Muscle of leg (tissue), 11 donors: ENCODE results near the gene STEAP3. TPM values are rescaled to one million over a fixed set of nuclear protein-coding genes. Genes with fewer than 3 reads are reported as not detected.

Source experiments
- DNase-seq: peaks from one replicate; pipeline ENCODE4 v3.0.0; 2013
- H3K27ac ChIP-seq: one replicate; pipeline ENCODE4 v1.5.1; 2013; ENCODE audit warnings: mild to moderate bottlenecking, low read length, control low read depth
- H3K27me3 ChIP-seq: one replicate; pipeline ENCODE4 v1.6.1; 2013; ENCODE audit warnings: low read length; ENCODE audit not compliant: control insufficient read depth, insufficient read depth
- H3K36me3 ChIP-seq: one replicate; pipeline ENCODE4 v1.6.1; 2013; ENCODE audit warnings: low read length; ENCODE audit not compliant: control insufficient read depth, insufficient read depth
- H3K4me1 ChIP-seq: one replicate; pipeline ENCODE4 v1.6.1; 2013; ENCODE audit warnings: low read length; ENCODE audit not compliant: control insufficient read depth, insufficient read depth
- H3K4me3 ChIP-seq: one replicate; pipeline ENCODE4 v1.5.1; 2013; ENCODE audit warnings: low read length, control low read depth
- H3K9me3 ChIP-seq: replicated peaks from 2 replicates; pipeline ENCODE4 v1.6.1; 2013; ENCODE audit warnings: low read depth, low read length; ENCODE audit not compliant: control insufficient read depth
- WGBS: methylation state at CpG from one replicate; pipeline ENCODE4 v1.1.5; 2013; ENCODE audit warnings: missing lambda C conversion rate; ENCODE audit not compliant: insufficient coverage; 5-methylcytosine and 5-hydroxymethylcytosine counted together
- polyA plus RNA-seq, 8 donors: library from polyadenylated mRNA; unstranded; fragments of 120-200 nt; gene quantifications; one replicate each; pipeline versions ENCODE4 v1.2.1 to v1.2.3, GENCODE V29; 2013; ENCODE audit warnings: inconsistent platforms in 1 of 8, low replicate concordance in 1 of 8; ENCODE audit not compliant: insufficient read length in 8 of 8, insufficient read depth in 1 of 8
- total RNA-seq: library from RNA; stranded (reverse); fragments of 120-200 nt; gene quantifications from one replicate; pipeline ENCODE4 v1.2.4, GENCODE V29; 2013

The STEAP3 gene
- total and polyA plus RNA-seq, 9 donors = 8.0 to 21.0 (median 14.1) TPM

DNA sequence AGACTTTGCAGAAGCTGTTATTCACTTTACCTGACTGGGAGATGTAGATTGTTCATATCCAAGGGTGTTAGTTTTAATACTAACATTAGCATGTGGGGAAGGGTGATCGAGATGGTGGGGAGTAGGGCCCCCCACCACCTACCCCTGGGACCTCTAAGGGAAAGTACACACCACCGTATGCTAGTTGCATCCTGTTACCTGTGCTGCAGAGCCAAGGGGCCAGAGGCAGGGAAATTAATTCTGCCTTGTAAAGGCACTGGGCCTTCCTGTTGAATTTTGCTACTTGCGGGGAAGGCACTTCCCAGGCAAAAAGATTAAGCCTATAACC is 9.0 kb downstream of the STEAP3 start:
- Histone ChIP-seq H3K36me3 (no peaks in the 10 kb centered on the region), H3K9me3 (no peaks in the 10 kb centered on the region), H3K27me3 (peaks cover 2% of the 10 kb centered on the region), H3K4me3 (no peak overlapping the region), H3K27ac (no peak overlapping the region), H3K4me1 (peaks cover 38% of the 10 kb centered on the region)
- no CpG with 5 or more reads among the region's 3 CpGs for WGBS
- no peak for DNase-seq

DNA sequence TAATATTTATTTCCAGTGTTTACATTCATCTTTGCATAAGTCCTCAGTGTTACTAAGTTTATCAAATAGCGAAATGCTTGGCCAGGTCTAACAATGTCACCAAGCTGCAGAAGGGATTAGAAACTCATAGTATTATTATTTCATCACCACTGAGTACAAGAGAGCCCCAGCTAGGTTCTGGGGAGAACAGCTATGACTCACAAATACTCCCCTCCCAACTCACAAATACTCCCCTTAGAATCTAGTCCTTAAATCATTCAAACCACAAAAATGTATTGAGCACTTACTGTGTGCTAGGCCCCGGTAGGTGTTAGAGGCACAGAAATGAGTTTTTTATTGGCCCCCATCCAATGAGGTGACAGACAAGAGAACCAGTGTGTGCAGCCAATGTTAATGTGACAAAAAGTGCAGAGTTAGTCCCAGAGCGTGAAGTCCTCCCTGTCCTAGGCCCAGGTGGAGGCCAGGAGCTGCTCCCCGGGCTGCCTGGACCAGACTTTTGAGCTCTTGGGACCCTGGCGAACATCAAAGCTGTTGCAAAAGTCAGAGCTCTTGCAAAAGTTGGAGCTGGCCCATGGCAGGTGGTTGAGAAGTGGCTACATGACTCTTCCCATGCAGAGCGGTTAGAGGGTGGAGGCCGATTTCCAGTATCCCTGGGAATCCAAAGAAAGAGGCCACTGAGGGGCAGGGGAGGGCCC is 9.8 kb downstream of the STEAP3 start:
- H3K9me3 ChIP-seq = no peaks in the 10 kb centered on the region
- H3K27me3 ChIP-seq = peaks cover 2% of the 10 kb centered on the region
- H3K27ac ChIP-seq = no peak overlapping the region
- H3K36me3 ChIP-seq = no peaks in the 10 kb centered on the region
- DNase-seq = no peak
- no peak overlapping the region for H3K4me3 ChIP-seq
- H3K4me1 ChIP-seq = peaks cover 38% of the 10 kb centered on the region
- 72% methylated on average over 6 of the region's 7 CpGs for WGBS

DNA sequence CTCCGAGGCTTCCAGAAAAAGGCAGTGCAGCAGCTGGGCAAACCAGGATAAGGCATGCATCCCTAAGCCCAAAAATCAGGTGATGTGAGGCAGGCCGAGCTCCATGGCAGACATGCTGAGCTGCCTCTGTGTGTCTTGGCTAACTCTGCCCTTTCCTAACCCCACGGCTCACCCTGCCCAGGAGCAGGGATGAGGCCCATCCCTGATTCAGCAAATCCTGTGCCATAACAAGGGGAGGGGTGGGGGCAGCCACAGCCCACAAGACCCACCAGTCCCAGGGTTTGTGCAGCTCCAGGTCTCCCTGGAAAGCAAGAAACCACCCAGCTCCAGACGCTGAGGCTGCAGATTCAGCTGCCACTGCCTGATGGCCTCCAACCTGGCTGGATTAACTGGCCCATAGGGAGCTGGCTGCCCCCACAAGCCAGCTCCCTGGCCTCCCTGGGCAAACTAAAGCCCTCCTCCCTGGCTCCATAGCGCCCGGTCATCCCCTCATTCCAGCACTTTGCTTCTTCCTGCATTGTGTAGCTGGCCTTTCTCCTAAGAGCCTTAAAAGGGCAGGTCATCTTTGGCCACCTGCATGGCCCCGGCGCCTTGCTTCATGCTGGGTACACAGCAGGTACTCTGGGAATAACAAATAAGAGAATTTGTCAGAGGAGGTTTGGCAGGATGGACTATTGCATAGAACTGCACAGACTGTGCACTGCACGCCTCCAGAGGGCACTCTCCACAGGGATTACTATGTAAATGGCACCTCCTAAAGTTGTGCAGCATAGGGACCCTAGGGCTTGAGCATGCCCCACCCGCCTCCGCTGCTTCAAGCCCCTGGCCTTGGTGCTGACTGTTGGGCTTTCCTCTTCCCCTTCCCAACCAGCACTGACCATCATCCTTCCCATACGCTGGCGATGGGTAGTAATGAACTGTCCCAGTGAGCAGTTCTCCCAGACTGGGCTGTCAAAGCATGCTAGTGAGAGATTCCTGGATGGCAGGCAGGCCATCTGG is 10.7 kb downstream of the STEAP3 start:
- Histone ChIP-seq H3K36me3 (no peaks in the 10 kb centered on the region), H3K9me3 (no peaks in the 10 kb centered on the region), H3K27ac (no peak overlapping the region), H3K4me1 (peaks cover 38% of the 10 kb centered on the region), H3K27me3 (peaks cover 2% of the 10 kb centered on the region), H3K4me3 (no peak overlapping the region)
- 47% methylated on average over 9 of the region's 13 CpGs for WGBS
- DNase-seq = peak; percentile 10

DNA sequence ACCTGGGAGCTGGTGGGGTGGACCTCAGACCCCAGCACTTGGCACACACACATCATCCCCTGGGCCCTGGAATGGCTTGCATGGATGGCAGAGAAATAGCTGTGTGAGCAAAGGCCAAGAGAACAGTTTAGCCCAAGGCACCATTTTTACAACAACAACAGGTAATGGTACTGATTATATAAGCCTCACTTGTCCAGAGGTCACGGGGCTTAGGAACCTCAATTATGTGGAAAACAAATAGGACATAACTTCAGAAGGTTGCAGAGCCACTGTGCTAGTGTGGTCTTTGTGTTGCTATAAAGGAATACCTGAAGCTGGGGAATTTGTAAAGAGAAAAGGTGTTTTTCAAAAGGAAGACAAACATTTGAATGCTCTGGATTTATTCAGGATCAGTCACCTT is 13.2 kb downstream of the STEAP3 start:
- H3K4me1 ChIP-seq = peaks cover 46% of the 10 kb centered on the region
- H3K27me3 ChIP-seq = no peaks in the 10 kb centered on the region
- H3K36me3 ChIP-seq = no peaks in the 10 kb centered on the region
- no peak overlapping the region for H3K4me3 ChIP-seq
- DNase-seq = no peak
- no peaks in the 10 kb centered on the region for H3K9me3 ChIP-seq
- no peak overlapping the region for H3K27ac ChIP-seq
- WGBS = 43% methylated on average over 1 of the region's 1 CpG

DNA sequence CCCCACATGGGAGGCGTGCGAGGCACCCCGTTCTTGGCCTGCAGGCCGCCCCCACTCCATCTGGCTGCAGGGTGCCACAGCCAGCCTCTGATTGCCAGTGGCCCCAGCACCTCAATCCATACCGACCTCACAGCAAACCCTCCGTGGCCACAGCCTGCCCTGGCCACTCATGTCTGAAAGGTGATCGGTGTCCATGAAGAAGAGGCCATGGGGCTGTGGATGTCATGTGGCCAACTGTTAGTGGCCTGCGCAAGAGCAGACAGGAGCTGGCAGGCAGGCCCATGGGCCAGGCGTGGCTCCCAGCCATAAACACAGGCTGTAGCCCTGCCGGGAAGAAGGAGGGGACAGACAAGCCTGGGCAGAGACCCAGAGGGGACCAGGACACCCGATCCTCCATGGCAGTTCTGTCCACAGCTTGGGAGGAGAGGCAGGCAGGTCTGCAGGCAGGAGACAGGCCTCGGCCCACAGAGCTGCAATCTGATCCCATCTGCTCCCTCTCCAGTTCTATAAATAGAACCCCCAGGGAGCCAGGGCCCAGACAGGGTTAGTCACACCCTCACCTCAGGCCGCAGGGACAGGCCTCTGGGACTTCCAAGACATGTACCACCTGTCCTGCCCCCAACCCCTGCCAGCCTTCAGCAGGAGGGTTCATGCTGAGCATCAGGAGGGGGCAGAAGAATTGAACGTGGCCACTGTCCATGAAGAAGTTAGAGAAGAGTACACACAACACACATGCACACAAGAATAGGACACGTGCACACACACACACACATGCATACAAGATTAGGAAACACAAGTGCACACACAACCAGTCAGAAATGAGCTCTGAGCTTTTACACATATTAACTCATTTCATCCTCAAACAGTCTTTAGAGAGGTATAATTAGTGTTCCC is 16.9 kb downstream of the STEAP3 start:
- no peaks in the 10 kb centered on the region for H3K36me3 ChIP-seq
- H3K4me3 ChIP-seq = no peak overlapping the region
- no peaks in the 10 kb centered on the region for H3K9me3 ChIP-seq
- 58% methylated on average over 8 of the region's 15 CpGs for whole genome bisulfite sequencing
- DNase-seq = peak; percentile 86
- H3K27me3 ChIP-seq = no peaks in the 10 kb centered on the region
- peak overlapping the region; percentile 83 for H3K27ac ChIP-seq
- peaks cover 54% of the 10 kb centered on the region for H3K4me1 ChIP-seq

DNA sequence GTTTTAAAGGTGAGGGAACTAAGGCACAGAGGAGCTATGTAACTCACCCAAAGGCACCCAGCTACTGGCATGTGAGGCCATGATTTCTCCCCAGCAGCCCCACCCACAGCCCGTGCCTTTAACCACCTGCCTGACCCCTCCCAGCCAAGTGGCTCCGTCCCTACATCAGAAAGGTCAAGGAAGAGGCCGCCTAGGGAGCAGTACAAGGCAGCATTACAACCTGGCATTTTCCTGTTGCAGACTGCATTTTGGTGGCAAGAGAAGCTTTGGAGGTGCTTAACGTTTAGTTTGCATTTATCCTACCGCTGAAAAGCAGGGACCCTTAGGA is 17.5 kb downstream of the STEAP3 start:
- no peak overlapping the region for H3K4me3 ChIP-seq

DNA sequence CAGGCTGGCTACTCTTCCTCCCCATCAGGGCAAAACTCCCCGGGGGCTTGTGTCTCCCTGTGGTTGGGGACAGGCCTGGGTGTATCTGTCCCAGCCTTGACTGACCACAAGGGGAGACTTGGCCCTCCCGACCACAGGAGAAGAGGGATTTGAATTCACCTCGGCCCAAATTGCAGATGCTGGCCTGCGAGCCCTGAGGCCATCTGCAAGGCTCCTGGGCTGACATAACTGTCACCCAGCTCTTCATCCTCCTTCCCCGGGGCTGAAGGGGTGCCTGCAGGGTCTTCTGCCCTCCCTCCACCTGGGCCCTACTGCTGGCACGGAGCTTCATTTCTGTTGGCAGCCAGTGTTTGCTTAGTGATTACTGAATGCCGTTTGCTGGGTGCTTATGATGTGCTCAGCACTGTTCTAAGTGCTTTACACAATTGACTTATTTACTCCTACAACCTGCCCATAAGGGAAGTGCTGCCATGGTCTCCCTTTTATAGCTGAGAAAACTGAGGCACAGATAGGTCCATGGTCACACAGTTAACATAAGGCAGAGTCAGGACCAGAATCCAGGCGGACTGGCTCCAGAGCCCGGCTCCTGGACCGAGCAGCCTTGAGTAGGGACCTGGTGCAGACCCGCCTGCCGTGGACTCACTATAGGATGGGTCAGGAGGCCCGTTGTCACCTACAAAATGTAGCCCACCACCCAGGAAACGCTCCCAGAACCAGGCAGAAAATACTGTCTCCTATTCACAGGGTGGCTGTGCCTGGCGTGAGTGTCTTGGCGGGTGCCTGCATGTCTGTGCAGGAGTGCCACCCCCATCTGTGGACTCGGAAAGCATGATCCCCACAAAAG is 18.9 kb downstream of the STEAP3 start:
- WGBS = 59% methylated on average over 8 of the region's 17 CpGs
- H3K27ac ChIP-seq = peak overlapping the region; percentile 3

More for the DNA sequence above, 17.5 kb downstream of the STEAP3 start:
- H3K27me3 ChIP-seq = no peaks in the 10 kb centered on the region
- no peak for DNase-seq
- WGBS = 63% methylated on average over 2 of the region's 5 CpGs
- peak overlapping the region; percentile 71 for H3K27ac ChIP-seq
- H3K4me1 ChIP-seq = peaks cover 54% of the 10 kb centered on the region
- H3K36me3 ChIP-seq = no peaks in the 10 kb centered on the region
- no peaks in the 10 kb centered on the region for H3K9me3 ChIP-seq

DNA sequence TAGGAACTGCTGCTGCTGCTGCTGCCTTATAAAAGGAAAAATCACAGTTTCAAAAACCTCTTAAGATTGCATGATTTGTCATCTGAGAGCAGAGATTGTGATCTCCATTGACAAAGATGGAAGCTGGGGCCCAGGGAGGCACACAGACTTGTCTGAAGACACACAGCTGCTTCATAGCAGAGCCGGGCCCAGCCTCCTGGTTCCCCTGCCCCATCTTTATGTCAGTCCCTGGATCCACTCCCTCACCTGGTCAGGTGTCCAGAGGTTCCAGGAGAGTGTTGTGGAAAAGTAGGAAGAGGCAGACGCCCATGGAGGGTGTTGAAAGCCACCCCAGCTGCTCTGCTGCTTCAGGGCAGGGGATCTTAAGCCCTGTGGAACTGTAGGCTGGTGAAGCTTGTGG is 20.0 kb downstream of the STEAP3 start:
- Histone ChIP-seq H3K36me3 (no peaks in the 10 kb centered on the region), H3K9me3 (no peaks in the 10 kb centered on the region), H3K4me1 (peaks cover 42% of the 10 kb centered on the region), H3K4me3 (no peak overlapping the region), H3K27me3 (no peaks in the 10 kb centered on the region), H3K27ac (no peak overlapping the region)
- WGBS = no CpG with 5 or more reads among the region's 2 CpGs
- DNase-seq = no peak

More for the DNA sequence above, 18.9 kb downstream of the STEAP3 start:
- Histone ChIP-seq H3K27me3 (no peaks in the 10 kb centered on the region), H3K4me1 (peaks cover 42% of the 10 kb centered on the region), H3K4me3 (no peak overlapping the region), H3K9me3 (no peaks in the 10 kb centered on the region), H3K36me3 (no peaks in the 10 kb centered on the region)
- DNase-seq = no peak

DNA sequence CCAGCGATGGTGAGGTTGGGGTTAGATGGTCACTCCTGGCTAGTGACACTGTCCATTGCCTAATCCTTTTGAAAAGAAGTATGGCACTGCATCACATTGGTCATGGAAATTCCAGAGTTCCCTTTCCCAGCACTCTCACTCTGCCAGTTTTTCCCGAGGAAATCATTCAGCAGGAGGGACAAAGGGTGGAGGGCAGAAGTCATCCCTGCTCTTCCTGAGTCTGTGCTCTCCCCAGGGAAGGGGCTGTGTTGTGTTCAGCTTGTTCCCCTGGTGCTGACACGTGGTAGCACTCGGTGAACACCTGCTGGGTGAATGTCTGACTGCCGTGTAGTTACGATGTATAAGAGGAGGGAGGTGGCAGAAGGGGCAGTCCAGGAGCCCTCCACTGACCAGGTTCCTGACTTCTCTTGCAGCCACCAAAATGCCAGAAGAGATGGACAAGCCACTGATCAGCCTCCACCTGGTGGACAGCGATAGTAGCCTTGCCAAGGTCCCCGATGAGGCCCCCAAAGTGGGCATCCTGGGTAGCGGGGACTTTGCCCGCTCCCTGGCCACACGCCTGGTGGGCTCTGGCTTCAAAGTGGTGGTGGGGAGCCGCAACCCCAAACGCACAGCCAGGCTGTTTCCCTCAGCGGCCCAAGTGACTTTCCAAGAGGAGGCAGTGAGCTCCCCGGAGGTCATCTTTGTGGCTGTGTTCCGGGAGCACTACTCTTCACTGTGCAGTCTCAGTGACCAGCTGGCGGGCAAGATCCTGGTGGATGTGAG is 21.6 kb downstream of the STEAP3 start:
- Histone ChIP-seq H3K4me1 (peaks cover 35% of the 10 kb centered on the region), H3K27me3 (no peaks in the 10 kb centered on the region), H3K4me3 (no peak overlapping the region), H3K27ac (no peak overlapping the region), H3K9me3 (no peaks in the 10 kb centered on the region), H3K36me3 (peaks cover 3% of the 10 kb centered on the region)
- WGBS = 94% methylated on average over 14 of the region's 17 CpGs
- no peak for DNase-seq
